K562 treated with DMSO at 1 percent for 24 hours (cell line): ENCODE measurements around the gene EIF3M. TPM values are rescaled to one million over a fixed set of nuclear protein-coding genes. Genes with fewer than 3 reads are reported as not detected.

Experiments
- total RNA-seq: library from RNA; unstranded; fragments of 300-600 nt; gene quantifications from 2 replicates; pipeline ENCODE4 v1.2.3, GENCODE V29; 2022; ENCODE audit warnings: low read depth; ENCODE audit not compliant: insufficient read depth

The EIF3M gene
- total RNA-seq: 329 and 333 TPM in 2 replicates

GRCh38 chr11:32583459-32584271 is at the start of gene EIF3M:
TSS of gene EIF3M (plus strand) at chr11:32583831. CDS start at chr11:32583888, 57 bp downstream.

Other genes starting within 250 kb of the EIF3M start
- 19.2 and 25.1 TPM in 2 replicates for gene WT1, start 148.3 kb upstream of the EIF3M start, total RNA-seq
- not detected in 2 replicates for gene CCDC73, start 210.8 kb downstream of the EIF3M start, total RNA-seq
- 0.06 TPM in 1 of 2 replicates, not detected in the other for gene PRRG4, start 246.1 kb downstream of the EIF3M start, total RNA-seq